Endothelial cell (in vitro differentiated cells): Measurements from ENCODE around the gene ARID1B. TPM values are rescaled to one million over a fixed set of nuclear protein-coding genes. Genes with fewer than 3 reads are reported as not detected.

Source experiments
- DNase-seq: peaks from one replicate; pipeline ENCODE4 v3.0.0; 2021; ENCODE audit warnings: low spot score
- H3K27ac Mint-ChIP-seq: one replicate; pipeline ENCODE4 v1.8.0; 2021; ENCODE audit warnings: mixed read lengths, inconsistent platforms; ENCODE audit not compliant: unreplicated experiment
- H3K27me3 Mint-ChIP-seq: one replicate; pipeline ENCODE4 v1.8.0; 2021; ENCODE audit warnings: mild to moderate bottlenecking, moderate library complexity, mixed read lengths, inconsistent platforms; ENCODE audit not compliant: unreplicated experiment
- H3K36me3 Mint-ChIP-seq: one replicate; pipeline ENCODE4 v1.8.0; 2021; ENCODE audit warnings: mild to moderate bottlenecking, low read depth, mixed read lengths, inconsistent platforms; ENCODE audit not compliant: unreplicated experiment
- H3K4me1 Mint-ChIP-seq: one replicate; pipeline ENCODE4 v1.8.0; 2021; ENCODE audit warnings: mild to moderate bottlenecking, mixed read lengths, inconsistent platforms; ENCODE audit not compliant: unreplicated experiment
- H3K4me3 Mint-ChIP-seq: one replicate; pipeline ENCODE4 v1.8.0; 2021; ENCODE audit warnings: mild to moderate bottlenecking, mixed read lengths, inconsistent platforms; ENCODE audit not compliant: unreplicated experiment
- H3K9me3 Mint-ChIP-seq: one replicate; pipeline ENCODE4 v1.8.0; 2021; ENCODE audit warnings: mixed read lengths, inconsistent platforms; ENCODE audit not compliant: unreplicated experiment
- CTCF ChIP-seq: fragments of 200-600 bp; sonication (generic); IDR thresholded peaks from one replicate; pipeline ENCODE4 v1.5.0; 2021; ENCODE audit warnings: antibody characterized with exemption; ENCODE audit not compliant: unreplicated experiment
- total RNA-seq: library from RNA; stranded (reverse); fragmentation: NEBNext Ultra II Directional; extraction: Animal tissue kit (Norgen Biotek cat#: 25700); gene quantifications from one replicate; pipeline ENCODE4 v1.2.1, GENCODE V29; 2021; ENCODE audit not compliant: unreplicated experiment

ARID1B gene
- total RNA-seq, 1 donor from 2014 or later, result 104 TPM

- DNase-seq, result no peak
- Mint-ChIP-seq H3K4me1 (peaks cover 27% of the 10 kb centered on the region), H3K9me3 (no peaks in the 10 kb centered on the region), H3K27ac (no peak overlapping the region), H3K36me3 (peaks cover 5% of the 10 kb centered on the region), H3K4me3 (no peak overlapping the region), H3K27me3 (no peaks in the 10 kb centered on the region)
- no peak for TF ChIP-seq CTCF
These were observed 47.0 kb downstream of the ARID1B start for GRCh38 chr6:156824142-156824541.

- no peak for DNase-seq
- Mint-ChIP-seq H3K4me3 (no peak overlapping the region), H3K36me3 (peaks cover 5% of the 10 kb centered on the region), H3K27me3 (no peaks in the 10 kb centered on the region), H3K9me3 (no peaks in the 10 kb centered on the region), H3K27ac (no peak overlapping the region), H3K4me1 (peaks cover 20% of the 10 kb centered on the region)
- TF ChIP-seq CTCF, result no peak
These were observed 48.3 kb downstream of the ARID1B start for GRCh38 chr6:156825475-156825874.

GRCh38 chr6:156826290-156826955 is 49.2 kb downstream of the ARID1B start:
- Mint-ChIP-seq H3K36me3 (peaks cover 5% of the 10 kb centered on the region), H3K4me3 (no peak overlapping the region), H3K27me3 (no peaks in the 10 kb centered on the region), H3K9me3 (no peaks in the 10 kb centered on the region), H3K4me1 (peaks cover 18% of the 10 kb centered on the region), H3K27ac (peak overlapping the region; percentile 39)
- DNase-seq, result no peak
- TF ChIP-seq CTCF, result no peak

GRCh38 chr6:156827382-156827781 is 50.2 kb downstream of the ARID1B start:
- H3K27ac Mint-ChIP-seq, result no peak overlapping the region
- H3K4me3 Mint-ChIP-seq, result no peak overlapping the region
- H3K27me3 Mint-ChIP-seq, result no peaks in the 10 kb centered on the region
- DNase-seq, result no peak
- H3K36me3 Mint-ChIP-seq, result no peaks in the 10 kb centered on the region
- peaks cover 18% of the 10 kb centered on the region for H3K4me1 Mint-ChIP-seq
- no peaks in the 10 kb centered on the region for H3K9me3 Mint-ChIP-seq
- no peak for TF ChIP-seq CTCF

GRCh38 chr6:156828280-156828703 is 51.1 kb downstream of the ARID1B start:
- H3K36me3 Mint-ChIP-seq, result no peaks in the 10 kb centered on the region
- DNase-seq, result no peak
- no peak for TF ChIP-seq CTCF
- H3K4me3 Mint-ChIP-seq, result no peak overlapping the region
- peaks cover 13% of the 10 kb centered on the region for H3K4me1 Mint-ChIP-seq
- no peaks in the 10 kb centered on the region for H3K9me3 Mint-ChIP-seq
- no peaks in the 10 kb centered on the region for H3K27me3 Mint-ChIP-seq
- H3K27ac Mint-ChIP-seq, result no peak overlapping the region
